Memory B cell (primary cell): Measurements from ENCODE around the gene HIGD1C.
"Not testable (repeated sequence)": the region's sequence is repeated elsewhere in the genome, so short reads cannot be mapped to it uniquely, and the experiment has no call there.

ENCODE experiments used
- ATAC-seq: fragments of 150-1000 bp; cut with Tn5 transposase; 2 replicates; pipeline ENCODE4 v1.10.0; 2021; ENCODE audit warnings: low read depth, mild to moderate bottlenecking, moderate library complexity
- DNase-seq, 2 donors: peaks; one replicate each; pipeline ENCODE4 v3.0.0; 2022; ENCODE audit warnings: low spot score in 2 of 2
- H3K27ac Mint-ChIP-seq: one replicate; pipeline ENCODE4 v1.8.0; 2022; ENCODE audit warnings: mild to moderate bottlenecking, moderate library complexity, mixed read lengths
- H3K27me3 Mint-ChIP-seq: one replicate; pipeline ENCODE4 v1.8.0; 2022; ENCODE audit warnings: mixed read lengths
- H3K36me3 Mint-ChIP-seq: one replicate; pipeline ENCODE4 v1.8.0; 2022; ENCODE audit warnings: mild to moderate bottlenecking, mixed read lengths
- H3K4me1 Mint-ChIP-seq: one replicate; pipeline ENCODE4 v1.8.0; 2022; ENCODE audit warnings: mixed read lengths
- H3K4me3 Mint-ChIP-seq: one replicate; pipeline ENCODE4 v1.8.0; 2022; ENCODE audit warnings: mild to moderate bottlenecking, moderate library complexity, mixed read lengths
- H3K9me3 Mint-ChIP-seq: one replicate; pipeline ENCODE4 v1.8.0; 2022; ENCODE audit warnings: mixed read lengths

HIGD1C gene

DNA sequence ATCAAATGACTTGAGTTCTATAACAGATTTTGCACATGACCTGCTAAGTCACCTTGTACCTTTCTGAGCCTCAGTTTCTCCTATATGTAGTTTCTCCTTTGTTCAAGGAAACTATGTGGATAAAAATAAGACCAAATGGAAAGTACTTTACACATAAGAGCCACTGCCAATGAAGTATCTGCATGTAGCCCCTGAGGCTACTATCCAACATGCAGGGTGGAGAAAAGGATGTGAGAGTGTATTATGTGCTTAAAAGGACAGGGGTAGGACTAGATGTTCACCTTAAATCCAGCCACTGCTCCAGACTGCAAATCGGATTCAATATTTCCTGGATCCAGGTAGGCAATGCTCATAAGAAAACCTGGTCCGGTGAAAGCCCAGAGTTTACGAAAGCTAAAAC, 52.7 kb downstream of the HIGD1C start:
- DNase-seq = no peak
- peaks cover 4% of the 10 kb centered on the region for H3K4me1 Mint-ChIP-seq
- peaks cover 15% of the 10 kb centered on the region for H3K36me3 Mint-ChIP-seq
- peak overlapping the region; percentile 58 for H3K27ac Mint-ChIP-seq
- no peak overlapping the region for H3K4me3 Mint-ChIP-seq
- ATAC-seq = no peak
- no peaks in the 10 kb centered on the region for H3K9me3 Mint-ChIP-seq
- no peaks in the 10 kb centered on the region for H3K27me3 Mint-ChIP-seq

DNA sequence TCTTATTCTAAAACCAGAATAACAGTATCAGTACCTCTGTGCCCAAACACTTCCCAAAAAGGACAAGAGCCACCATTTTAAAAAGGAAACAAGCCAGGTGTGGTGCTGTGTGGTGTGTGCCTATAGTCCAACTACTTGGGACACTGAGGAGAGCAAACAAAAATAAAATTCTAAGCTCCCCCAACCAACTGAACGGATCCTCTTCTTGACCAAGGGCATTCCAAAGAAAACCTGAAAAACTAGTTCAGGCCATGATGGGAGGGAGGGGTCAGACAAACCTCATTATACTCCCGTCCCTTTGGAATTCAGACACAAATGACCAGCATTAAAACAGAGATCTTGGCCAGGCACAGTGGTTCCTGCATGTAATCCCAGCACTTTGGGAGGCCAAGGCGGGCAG, 53.3 kb downstream of the HIGD1C start:
- Mint-ChIP-seq H3K27ac (no peak overlapping the region), H3K9me3 (no peaks in the 10 kb centered on the region), H3K4me1 (peaks cover 4% of the 10 kb centered on the region), H3K4me3 (no peak overlapping the region), H3K36me3 (peaks cover 10% of the 10 kb centered on the region), H3K27me3 (no peaks in the 10 kb centered on the region)
- ATAC-seq (no peak), DNase-seq (no peak)

DNA sequence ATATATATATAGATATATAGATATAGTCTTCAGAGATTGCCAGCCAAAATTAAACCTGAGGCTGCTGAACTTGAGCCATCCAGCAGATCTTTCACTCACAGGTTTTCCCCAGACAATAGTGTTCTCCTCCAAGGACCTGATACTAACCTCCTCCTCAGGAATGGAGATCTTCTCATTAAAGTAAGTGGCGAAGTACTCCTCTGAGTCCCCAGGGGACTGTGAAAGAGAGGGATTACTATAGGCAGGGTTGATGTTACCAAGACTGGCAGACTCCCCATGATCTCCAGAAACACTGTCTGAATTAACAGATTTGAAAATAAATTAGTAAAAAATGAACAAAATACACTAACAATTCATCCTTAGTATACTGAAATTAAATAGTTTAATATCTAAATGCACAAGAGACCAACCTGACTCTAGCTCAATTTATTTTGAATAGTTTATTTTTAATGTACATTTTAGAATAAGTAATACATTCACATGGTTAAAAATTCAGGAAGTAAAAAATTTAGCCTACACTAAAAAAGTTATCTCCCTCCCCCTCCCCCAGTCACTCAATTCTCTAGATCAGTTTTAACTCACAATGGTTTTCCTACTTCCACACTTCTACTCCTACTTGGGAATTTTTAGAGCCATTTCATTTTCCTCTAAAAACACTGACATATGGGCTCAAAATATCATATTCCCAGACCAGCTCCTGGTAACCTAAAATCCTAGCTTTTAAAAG, 56.1 kb downstream of the HIGD1C start:
- Mint-ChIP-seq H3K4me1 (peaks cover 4% of the 10 kb centered on the region), H3K36me3 (peaks cover 10% of the 10 kb centered on the region), H3K4me3 (peak overlapping the region; percentile 59), H3K27me3 (no peaks in the 10 kb centered on the region), H3K9me3 (no peaks in the 10 kb centered on the region), H3K27ac (no peak overlapping the region)
- ATAC-seq (no peak), DNase-seq (no peak)

DNA sequence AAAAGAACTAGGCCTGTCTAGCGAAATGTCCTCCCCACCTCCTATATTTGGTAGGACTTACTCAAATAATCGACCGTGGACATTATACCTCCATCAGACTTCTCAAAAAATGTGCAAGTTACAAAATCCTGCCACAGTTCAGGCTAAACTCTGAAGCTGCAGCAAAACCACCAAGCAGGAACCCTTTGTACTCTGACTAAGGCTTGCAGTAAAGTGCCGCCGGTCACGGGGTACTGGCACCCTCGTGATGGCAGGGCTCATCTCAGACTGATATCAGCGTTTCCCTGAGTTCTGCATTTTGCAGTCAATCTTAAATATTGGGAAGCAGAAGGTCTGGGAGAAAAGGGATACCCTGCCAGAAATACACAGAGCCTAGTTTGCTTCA, 56.7 kb downstream of the HIGD1C start:
- Mint-ChIP-seq H3K9me3 (no peaks in the 10 kb centered on the region), H3K36me3 (peaks cover 10% of the 10 kb centered on the region), H3K4me3 (peak overlapping the region; percentile 59), H3K27ac (no peak overlapping the region), H3K27me3 (no peaks in the 10 kb centered on the region), H3K4me1 (peaks cover 4% of the 10 kb centered on the region)
- peak; percentile 80 for ATAC-seq
- DNase-seq = no peak

DNA sequence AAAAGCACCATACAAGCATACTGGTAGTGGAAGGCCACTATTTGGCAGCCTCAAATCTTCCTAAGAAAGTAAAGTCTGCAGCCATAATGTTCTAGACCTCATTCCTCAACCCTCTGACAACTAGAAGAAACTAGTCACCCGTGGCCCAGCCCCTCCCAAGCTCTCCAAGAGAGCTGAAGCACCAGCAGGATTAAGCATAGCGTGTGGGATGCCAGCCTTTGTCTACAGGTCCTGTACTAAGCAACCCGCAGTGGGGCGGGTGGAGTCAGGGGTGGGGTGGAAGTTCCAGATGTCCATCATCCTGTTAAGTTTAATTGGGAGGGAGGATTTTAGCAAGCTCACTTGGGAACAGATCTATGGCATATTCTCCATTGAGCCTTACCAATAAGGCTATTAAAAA, 59.6 kb downstream of the HIGD1C start:
- Mint-ChIP-seq H3K4me3 (no peak overlapping the region), H3K36me3 (peaks cover 3% of the 10 kb centered on the region), H3K27me3 (no peaks in the 10 kb centered on the region), H3K4me1 (peaks cover 4% of the 10 kb centered on the region), H3K27ac (peak overlapping the region; percentile 17), H3K9me3 (no peaks in the 10 kb centered on the region)
- DNase-seq (no peak), ATAC-seq (no peak)

DNA sequence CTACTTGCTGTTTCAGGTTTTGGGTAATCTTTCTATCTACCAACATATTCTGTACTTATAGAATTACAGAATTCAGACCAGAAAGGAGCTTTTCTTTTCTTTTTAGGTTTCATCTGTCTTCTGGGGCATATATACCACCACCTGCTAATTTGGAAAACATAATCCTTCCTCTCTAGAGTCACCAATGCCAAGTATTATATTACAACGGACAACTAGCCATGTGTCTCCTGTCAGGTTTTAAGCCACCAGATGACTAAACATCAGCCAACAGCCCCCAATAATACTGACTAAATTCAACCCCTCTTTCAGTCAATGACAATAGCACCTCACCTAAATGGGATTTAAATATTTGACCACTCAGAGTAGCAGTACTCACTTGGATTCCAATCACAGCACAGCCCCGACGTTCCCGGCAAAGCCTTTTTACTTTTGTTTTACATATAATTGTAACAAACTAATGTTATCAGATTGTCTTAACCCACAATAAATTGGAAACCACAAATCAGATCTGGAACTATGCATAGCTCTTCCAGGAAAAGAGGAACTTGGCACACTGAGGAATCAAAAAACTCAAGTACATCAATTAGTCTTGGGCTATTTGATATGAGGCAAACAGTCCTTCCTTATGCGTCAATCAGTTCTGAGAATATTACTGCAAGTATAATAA, 60.4 kb downstream of the HIGD1C start:
- Mint-ChIP-seq H3K4me3 (no peak overlapping the region), H3K4me1 (peaks cover 6% of the 10 kb centered on the region), H3K36me3 (peaks cover 2% of the 10 kb centered on the region), H3K9me3 (no peaks in the 10 kb centered on the region), H3K27me3 (no peaks in the 10 kb centered on the region), H3K27ac (no peak overlapping the region)
- no peak for DNase-seq
- no peak for ATAC-seq

DNA sequence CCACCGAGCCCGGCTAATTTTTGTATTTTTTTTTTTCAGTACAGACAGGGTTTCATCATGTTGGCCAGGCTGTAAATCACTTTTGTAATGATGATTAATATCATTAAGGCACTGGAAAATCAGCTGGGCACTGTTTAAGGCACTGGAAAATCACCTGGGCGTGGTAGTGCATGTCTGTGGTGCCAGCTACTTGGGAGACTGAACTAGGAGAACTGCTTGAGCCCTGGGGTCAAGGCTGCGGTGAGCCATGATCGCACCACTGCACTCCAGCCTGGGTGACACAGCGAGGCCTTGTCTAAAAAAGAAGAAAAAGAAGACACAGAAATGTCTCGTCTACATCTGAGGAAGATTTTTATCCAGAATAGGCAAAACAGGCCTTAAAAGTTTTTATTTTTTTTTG, 61.1 kb downstream of the HIGD1C start:
- Mint-ChIP-seq H3K4me1 (peaks cover 6% of the 10 kb centered on the region), H3K27me3 (no peaks in the 10 kb centered on the region), H3K4me3 (no peak overlapping the region), H3K27ac (no peak overlapping the region), H3K9me3 (no peaks in the 10 kb centered on the region), H3K36me3 (no peaks in the 10 kb centered on the region)
- DNase-seq = no peak
- no peak for ATAC-seq

DNA sequence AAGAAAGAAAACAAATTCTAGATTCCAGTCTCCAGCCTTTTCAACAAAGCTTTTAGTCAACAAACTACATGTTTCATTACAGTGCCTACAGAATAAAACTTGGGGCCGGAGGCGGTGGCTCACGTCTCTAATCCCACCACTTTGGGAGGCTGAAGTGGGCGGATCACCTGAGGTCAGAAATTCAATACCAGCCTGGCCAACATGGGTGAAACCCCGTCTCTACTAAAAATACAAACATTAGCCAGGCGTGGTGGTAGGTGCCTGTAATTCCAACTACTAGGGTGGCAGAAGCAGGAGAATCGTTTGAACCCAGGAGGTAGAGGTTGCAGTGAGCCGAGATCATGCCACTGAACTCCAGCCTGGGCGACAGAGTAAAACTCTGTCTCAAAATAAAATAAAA, 62.1 kb downstream of the HIGD1C start:
- not testable (repeated sequence) for H3K4me1 Mint-ChIP-seq, H3K4me3 Mint-ChIP-seq, H3K36me3 Mint-ChIP-seq, H3K27ac Mint-ChIP-seq, DNase-seq, ATAC-seq, H3K27me3 Mint-ChIP-seq, H3K9me3 Mint-ChIP-seq

DNA sequence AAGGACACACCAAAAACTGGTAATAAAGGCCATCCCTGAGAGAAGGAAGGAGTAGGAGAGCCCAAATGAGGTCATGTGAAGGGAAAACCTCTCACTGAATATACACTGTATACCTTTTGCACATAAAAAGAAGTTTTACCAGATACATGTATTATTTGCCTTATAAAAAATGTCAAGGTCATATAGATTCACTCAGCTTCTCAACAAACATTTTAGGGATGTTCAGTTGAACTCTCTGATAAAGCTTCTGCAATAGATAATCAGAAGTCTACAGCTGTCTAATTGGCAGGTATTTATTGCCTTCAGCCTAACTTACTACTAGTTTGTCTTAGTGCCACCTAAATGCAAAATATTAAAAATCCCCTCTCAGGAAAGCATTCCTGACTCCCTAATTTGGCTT, 65.1 kb downstream of the HIGD1C start:
- ATAC-seq (no peak), DNase-seq (no peak)
- H3K27ac Mint-ChIP-seq = no peak overlapping the region
- H3K9me3 Mint-ChIP-seq = no peaks in the 10 kb centered on the region
- peaks cover 7% of the 10 kb centered on the region for H3K4me1 Mint-ChIP-seq
- no peaks in the 10 kb centered on the region for H3K36me3 Mint-ChIP-seq
- H3K27me3 Mint-ChIP-seq = no peaks in the 10 kb centered on the region
- no peak overlapping the region for H3K4me3 Mint-ChIP-seq

DNA sequence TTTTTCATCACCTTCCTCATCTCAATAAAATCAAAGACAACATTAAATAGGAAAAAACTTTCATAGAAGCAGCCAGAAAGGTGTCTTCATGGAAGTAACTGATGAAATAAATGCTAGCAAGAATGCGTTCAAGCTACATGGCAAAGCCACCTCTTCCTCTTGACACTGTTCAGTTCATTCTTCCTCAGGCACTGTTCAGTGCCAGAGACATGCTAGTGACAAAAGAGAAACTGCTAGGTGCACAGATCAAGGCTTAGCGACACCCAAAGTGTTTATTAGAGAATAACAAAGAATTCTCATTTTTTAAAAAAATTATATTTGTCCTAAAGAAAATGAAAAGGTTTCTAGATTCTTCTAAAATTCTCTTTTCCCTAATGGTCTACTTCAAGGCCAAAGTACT, 66.6 kb downstream of the HIGD1C start:
- Mint-ChIP-seq H3K4me1 (peaks cover 7% of the 10 kb centered on the region), H3K27me3 (no peaks in the 10 kb centered on the region), H3K4me3 (no peak overlapping the region), H3K9me3 (no peaks in the 10 kb centered on the region), H3K36me3 (no peaks in the 10 kb centered on the region), H3K27ac (no peak overlapping the region)
- DNase-seq = no peak
- no peak for ATAC-seq

DNA sequence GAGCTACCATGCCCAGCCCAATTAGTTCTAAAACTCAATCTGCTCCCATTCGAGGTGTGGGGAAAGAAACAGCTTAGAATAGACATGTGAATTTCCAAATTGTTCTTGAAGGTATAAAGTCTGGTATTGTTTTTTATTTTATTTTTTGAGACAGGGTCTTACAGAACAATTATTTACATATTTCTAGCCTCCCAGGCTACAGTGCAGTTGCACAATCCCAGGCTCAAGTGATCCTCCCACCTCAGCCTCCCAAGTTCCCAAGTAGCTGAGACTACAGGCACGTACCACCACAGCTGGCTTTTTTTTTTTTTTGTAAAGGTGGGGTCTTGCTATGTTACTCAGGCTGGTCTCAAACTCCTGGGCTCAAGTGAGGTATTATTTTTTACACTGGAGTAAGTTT, 67.6 kb downstream of the HIGD1C start:
- no peaks in the 10 kb centered on the region for H3K36me3 Mint-ChIP-seq
- H3K4me3 Mint-ChIP-seq = no peak overlapping the region
- DNase-seq = no peak
- no peak overlapping the region for H3K27ac Mint-ChIP-seq
- H3K9me3 Mint-ChIP-seq = no peaks in the 10 kb centered on the region
- H3K4me1 Mint-ChIP-seq = peaks cover 15% of the 10 kb centered on the region
- no peak for ATAC-seq
- H3K27me3 Mint-ChIP-seq = no peaks in the 10 kb centered on the region
